Stimulated activated CD4-positive, alpha-beta T cell treated with anti-CD3 and anti-CD28 coated beads, Interleukin-12 subunit alpha, Interleukin-12 subunit beta, amount 100 ng/mL, for 24 hours (primary cell): ENCODE measurements around the gene PPP2CA.
"Not testable (repeated sequence)": the region's sequence is repeated elsewhere in the genome, so short reads cannot be mapped to it uniquely, and the experiment has no call there.

Experiments used
- DNase-seq, 2 experiments: peaks; one replicate each; pipeline ENCODE4 v3.0.0-alpha.2; 2020; ENCODE audit warnings: low read depth in 2 of 2

The PPP2CA gene

GRCh38 chr5:134189031-134189430 lies 36.8 kb downstream of the PPP2CA start:
- DNase-seq, result no peak

- DNase-seq, result no peak
Observed at GRCh38 chr5:134188092-134188491, 37.8 kb downstream of the PPP2CA start.

- peak; percentile 51 to 74 for DNase-seq
Observed at GRCh38 chr5:134184155-134185135, 41.4 kb downstream of the PPP2CA start.

GRCh38 chr5:134183481-134183880 lies 42.4 kb downstream of the PPP2CA start:
- DNase-seq, result no peak

GRCh38 chr5:134178096-134178419 lies 47.8 kb downstream of the PPP2CA start:
- DNase-seq, result no peak

GRCh38 chr5:134177369-134178095 lies 48.3 kb downstream of the PPP2CA start:
- no peak for DNase-seq

- DNase-seq, result peak; percentile 66 to 75
Observed at GRCh38 chr5:134176511-134177368, 49.1 kb downstream of the PPP2CA start, which contains the start of gene SKP1. SKP1 (minus strand) TSS chr5:134176950; CDS start chr5:134174022, 2,928 bp downstream.

- DNase-seq, result peak in 1 of 2 experiments; percentile 43
Observed at GRCh38 chr5:134175921-134176510, 49.9 kb downstream of the PPP2CA start.

- no peak for DNase-seq
Observed at GRCh38 chr5:134174841-134175839, 50.7 kb downstream of the PPP2CA start.

GRCh38 chr5:134171972-134172371 lies 53.9 kb downstream of the PPP2CA start:
- no peak for DNase-seq

- no peak for DNase-seq
Observed at GRCh38 chr5:134162592-134162991, 63.3 kb downstream of the PPP2CA start.

- DNase-seq, result no peak
Observed at GRCh38 chr5:134161513-134162395, 64.1 kb downstream of the PPP2CA start.

- no peak for DNase-seq
Observed at GRCh38 chr5:134153657-134154056, 72.2 kb downstream of the PPP2CA start.

GRCh38 chr5:134153241-134153640 lies 72.6 kb downstream of the PPP2CA start:
- DNase-seq, result no peak

GRCh38 chr5:134152173-134152832 lies 73.6 kb downstream of the PPP2CA start:
- DNase-seq, result not testable (repeated sequence)

GRCh38 chr5:134151723-134152122 lies 74.2 kb downstream of the PPP2CA start:
- no peak for DNase-seq

- DNase-seq, result no peak
Observed at GRCh38 chr5:134149571-134150303, 76.1 kb downstream of the PPP2CA start.
